Measurements from ENCODE around the gene ANK3.

GRCh38 chr10:60424971-60425370, 35.3 kb upstream of the ANK3 start:
- TF ChIP-seq POLR2AphosphoS5 (IDR thresholded peaks at IDR 0.05) (no peak), POLR2A (IDR thresholded peaks at IDR 0.05) (no peak), CTCF (IDR thresholded peaks at IDR 0.05 in 8 of 11, conservative IDR thresholded peaks at IDR 0.05 in 3 of 11) (no peak)

All from spleen (tissue), 7 donors.